K562 (cell line): ENCODE measurements around the gene SAMM50. TPM values are rescaled to one million over a fixed set of nuclear protein-coding genes. Genes with fewer than 3 reads are reported as not detected.

Experiments used
- ATAC-seq: fragments of 200-7000 bp; cut with Tn5 transposase; 3 replicates; pipeline ENCODE4 v1.9.1; 2020; ENCODE audit warnings: moderate library complexity
- BruUV-seq: library from RNA; stranded (reverse); fragments of 400-500 nt; replicated peaks from 2 replicates; lab custom pipeline; 2021; lab: Mats Ljungman, UMichigan
- CTCF ChIA-PET: fragments of 300-600 bp; formaldehyde crosslinking; extraction: SDS; loops from one replicate; lab custom pipeline; 2021; ENCODE audit warnings: low intra/inter-chr PET ratio; lab: Yijun Ruan, JAX
- POLR2A ChIA-PET: fragments of 300-600, 350-650 bp; sonication (Branson Sonifier 250); formaldehyde crosslinking; extraction: SDS; loops from one replicate; lab custom pipeline; 2021; ENCODE audit warnings: antibody characterized with exemption, inconsistent platforms; lab: Yijun Ruan, JAX
- DNase-seq, 4 experiments: peaks; one replicate each; pipeline versions ENCODE4 v3.0.0 to v3.0.0-alpha.2; 2011 to 2018; ENCODE audit warnings: low spot score in 3 of 4, mixed read lengths in 3 of 4; ENCODE audit errors: extremely low read depth in 1 of 4
- FAIRE-seq: peaks from 2 replicates; lab custom pipeline; 2011; peaks lifted over from hg19 to GRCh38; lab: Jason Lieb, UNC
- H2AFZ ChIP-seq: 2 replicates; pipeline ENCODE4 v1.6.0; 2011; ENCODE audit warnings: low read depth, low read length, control low read depth, inconsistent platforms
- H3K27ac ChIP-seq: fragments of 200-600 bp; 3 replicates; pipeline ENCODE4 v1.8.0; 2011; ENCODE audit warnings: low read depth, mild to moderate bottlenecking, control low read depth, inconsistent platforms, low read length, moderate library complexity, mixed read lengths; ENCODE audit errors: extremely low read depth
- H3K27me3 ChIP-seq, 2 experiments: fragments of 300-600 bp in 1 of 2; 2 replicates in 1 of 2; 3 replicates in 1 of 2; pipeline versions ENCODE4 v1.6.0 to v1.8.0; 2011; ENCODE audit warnings: inconsistent platforms in 2 of 2, low read length in 2 of 2, mild to moderate bottlenecking in 1 of 2, mixed read lengths in 1 of 2, moderate library complexity in 1 of 2; ENCODE audit not compliant: control insufficient read depth in 2 of 2, insufficient read depth in 2 of 2
- H3K36me3 ChIP-seq: fragments of 300-600 bp; 3 replicates; pipeline ENCODE4 v1.8.0; 2011; ENCODE audit warnings: mild to moderate bottlenecking, low read length, inconsistent platforms; ENCODE audit not compliant: control insufficient read depth, insufficient read depth
- H3K4me1 ChIP-seq, 2 experiments: fragments of 200-600 bp in 1 of 2; replicated peaks in 1 of 2; 2 replicates in 1 of 2; 3 replicates in 1 of 2; pipeline versions ENCODE4 v1.5.1 to v1.8.0; 2011; ENCODE audit warnings: inconsistent platforms in 2 of 2, low read length in 2 of 2, mild to moderate bottlenecking in 1 of 2, mixed read lengths in 1 of 2, moderate library complexity in 1 of 2; ENCODE audit not compliant: control insufficient read depth in 2 of 2, insufficient read depth in 2 of 2
- H3K4me2 ChIP-seq: 2 replicates; pipeline ENCODE4 v1.6.1; 2011; ENCODE audit warnings: low read length, control low read depth, inconsistent platforms, mixed read lengths; ENCODE audit not compliant: insufficient read depth
- H3K4me3 ChIP-seq: fragments of 200-600 bp; sonication (generic), shearing (Covaris generic); 2 replicates; pipeline ENCODE4 v1.5.1; 2016; ENCODE audit warnings: control low read depth, inconsistent platforms
- H3K79me2 ChIP-seq: fragments of 200-600 bp; 3 replicates; pipeline ENCODE4 v1.8.0; 2011; ENCODE audit warnings: low read length, inconsistent platforms; ENCODE audit not compliant: control insufficient read depth, insufficient read depth
- H3K9ac ChIP-seq, 2 experiments: 2 replicates each; pipeline versions ENCODE4 v1.6.0 to v1.6.1; 2011; ENCODE audit warnings: low read depth in 2 of 2, low read length in 2 of 2, control low read depth in 1 of 2, inconsistent platforms in 1 of 2, mild to moderate bottlenecking in 1 of 2, mixed read lengths in 1 of 2; ENCODE audit not compliant: insufficient read depth in 1 of 2
- H3K9me1 ChIP-seq: one replicate; pipeline ENCODE4 v1.6.0; 2011; ENCODE audit warnings: inconsistent platforms, mild to moderate bottlenecking, low read length, moderate library complexity; ENCODE audit not compliant: control insufficient read depth, insufficient read depth
- H3K9me3 ChIP-seq: replicated peaks from 2 replicates; pipeline ENCODE4 v1.5.1; 2011; ENCODE audit warnings: low read depth, low read length, inconsistent platforms; ENCODE audit not compliant: control insufficient read depth, insufficient read depth
- H4K20me1 ChIP-seq: replicated peaks from 2 replicates; pipeline ENCODE4 v1.6.1; 2011; ENCODE audit warnings: low read length, inconsistent platforms, mixed read lengths; ENCODE audit not compliant: control insufficient read depth, insufficient read depth
- ARID1B ChIP-seq: fragments of 450-650 bp; IDR thresholded peaks from 2 replicates; pipeline ENCODE4 v1.6.1; 2016; ENCODE audit warnings: antibody characterized with exemption, mild to moderate bottlenecking, inconsistent platforms
- BHLHE40 ChIP-seq: IDR thresholded peaks from 2 replicates; pipeline ENCODE4 v1.6.1; 2011; ENCODE audit warnings: low read length, improper control_type of control experiment
- ELF4 ChIP-seq: fragments of 450-650 bp; formaldehyde crosslinking; IDR thresholded peaks from 2 replicates; pipeline ENCODE4 v1.4.0; 2022; ENCODE audit warnings: missing genetic modification characterization
- FOXJ2 ChIP-seq: fragments of 200-800 bp; sonication (Bioruptor generic); IDR thresholded peaks from 2 replicates; pipeline ENCODE4 v1.6.1; 2016; ENCODE audit warnings: missing genetic modification characterization, missing compliant biosample characterization
- ID3 ChIP-seq, 2 experiments: fragments of 250-450 bp in 1 of 2; fragments of 450-650 bp in 1 of 2; sonication (Bioruptor Pico) in 1 of 2; IDR thresholded peaks; 2 replicates each; pipeline versions ENCODE4 v1.6.1 to v1.8.0; 2016 to 2021; ENCODE audit warnings: mild to moderate bottlenecking in 2 of 2, moderate library complexity in 2 of 2, missing compliant biosample characterization in 1 of 2, missing genetic modification characterization in 1 of 2
- LARP7 ChIP-seq: fragments of 450-650 bp; IDR thresholded peaks from 2 replicates; pipeline ENCODE4 v1.6.1; 2016
- MAFK ChIP-seq: IDR thresholded peaks from 2 replicates; pipeline ENCODE4 v1.6.1; 2011; ENCODE audit warnings: low read length, improper control_type of control experiment
- ZNF239 ChIP-seq: fragments of 250-450 bp; sonication (Bioruptor Pico); IDR thresholded peaks from 2 replicates; pipeline ENCODE4 v1.4.0; 2020; ENCODE audit warnings: mild to moderate bottlenecking
- ZNF764 ChIP-seq: fragments of 250-450 bp; sonication (Bioruptor Pico); IDR thresholded peaks from 2 replicates; pipeline ENCODE4 v1.4.0; 2020; ENCODE audit warnings: low read depth, mild to moderate bottlenecking, moderate library complexity
- WGBS: fragments of 100-300 bp; shearing (Covaris generic); methylation state at CpG from one replicate; pipeline ENCODE4 v1.1.6; 2016; ENCODE audit warnings: low coverage, mixed read lengths; ENCODE audit not compliant: insufficient coverage; ENCODE audit errors: missing lambda C conversion rate; 5-methylcytosine and 5-hydroxymethylcytosine counted together
- in situ Hi-C: fragments of 300-500 bp; cut with MboI; formaldehyde crosslinking; loops from 4 replicates; pipeline ENCODE4 v1.15.0; 2018; ENCODE audit warnings: inconsistent platforms, mixed read lengths
- intact Hi-C: fragments of 100-400 bp; cut with micrococcal nuclease; formaldehyde crosslinking; loops from 2 replicates; pipeline ENCODE4 v1.14.2; 2022
- polyA plus RNA-seq, 8 experiments: library from polyadenylated mRNA; depleted of rRNA in 4 of 8; stranded (reverse) in 5 of 8; unstranded in 3 of 8; fragments of >200 nt; fragmentation: Nextera tagmentation in 2 of 8; fragmentation: Illumina TruSeq in 1 of 8; extraction: Ambion mirVana in 2 of 8; extraction: Trizol in 1 of 8; gene quantifications; 2 replicates each; pipeline versions ENCODE4 v1.2.1 to v1.2.3, GENCODE V29; 2011 to 2014; ENCODE audit warnings: inconsistent platforms in 1 of 8, missing spikeins in 1 of 8
- total RNA-seq, 7 experiments: library from RNA; depleted of rRNA in 6 of 7; stranded (reverse); fragments of >200 nt in 6 of 7; fragmentation: Illumina TruSeq in 2 of 7; extraction: Trizol in 2 of 7; gene quantifications; 2 replicates each; pipeline versions ENCODE4 v1.2.1 to v1.2.3, GENCODE V29; 2011 to 2021; ENCODE audit warnings: low replicate concordance in 1 of 7
- TF ChIP-seq, protein P1 (sequence below): IDR thresholded peaks from 3 replicates; pipeline ENCODE4 v1.6.1; 2011; ENCODE audit warnings: borderline replicate concordance, mild to moderate bottlenecking, moderate library complexity; ENCODE audit not compliant: insufficient read length; ENCODE audit errors: extremely low read depth
- TF ChIP-seq, protein P2 (sequence below), 2 experiments: fragments of 450-650 bp; formaldehyde crosslinking in 1 of 2; IDR thresholded peaks; 2 replicates each; pipeline versions ENCODE4 v1.4.0 to v1.6.1; 2014 to 2020; ENCODE audit warnings: mild to moderate bottlenecking in 2 of 2, borderline replicate concordance in 1 of 2, low read depth in 1 of 2

The SAMM50 gene
- total and polyA plus RNA-seq, 9 of the 15 experiments (the other 6 are each of a cell fraction or from before 2014, with no cell fraction given): 14.6 to 49.3 (median 38.1) TPM

DNA sequence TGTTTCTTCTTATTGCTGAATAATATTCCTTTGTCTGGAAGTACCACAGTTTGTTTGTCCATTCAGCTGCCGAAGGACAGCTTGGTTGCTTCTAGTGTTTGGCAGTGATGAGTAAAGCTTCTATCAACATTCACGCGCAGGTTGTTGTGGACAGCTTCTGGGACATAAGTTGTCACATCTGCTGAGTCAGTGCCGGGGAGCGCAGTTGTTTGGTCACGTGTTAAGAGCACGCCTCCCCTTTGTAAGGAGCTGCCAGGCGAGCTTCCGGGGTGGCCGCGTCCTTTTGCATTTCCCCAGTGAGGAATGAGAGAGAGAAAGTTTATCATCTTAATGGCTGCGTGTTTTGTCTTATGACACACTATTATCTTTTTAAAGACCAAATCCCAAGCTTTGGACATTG is 30.3 kb downstream of the SAMM50 start:
- no peaks in the 10 kb centered on the region for H3K9me1 ChIP-seq
- H3K9me3 ChIP-seq: no peaks in the 10 kb centered on the region
- CTCF ChIA-PET: no interaction called here
- H3K36me3 ChIP-seq: peaks cover 75% of the 10 kb centered on the region
- H3K79me2 ChIP-seq: no peaks in the 10 kb centered on the region
- peak overlapping the region; percentile 86 for H3K27ac ChIP-seq
- DNase-seq: peak; percentile 74 to 91 (median 76)
- peak overlapping the region; percentile 61 for H3K4me2 ChIP-seq
- in situ Hi-C loops (no loop called here), intact Hi-C loops (no loop called here)
- POLR2A ChIA-PET: interaction anchor here (0.9 to 1.1 kb wide), 2 partner anchors 11 to 614 kb away, joined by 3 to 6 read pairs; no protein-coding TSS in a partner anchor
- WGBS: 1% methylated on average over 10 of the region's 12 CpGs
- H3K27me3 ChIP-seq: no peaks in the 10 kb centered on the region
- peak overlapping the region in 1 of 2 experiments; percentile 19; a peak in 1 of 4 replicates for H3K9ac ChIP-seq
- no peak overlapping the region for H3K4me3 ChIP-seq
- peak; percentile 99 for FAIRE-seq
- H3K4me1 ChIP-seq: peaks cover 0 to 7% of the 10 kb centered on the region in 2 experiments; a peak in 3 of 5 replicates
- H4K20me1 ChIP-seq: no peaks in the 10 kb centered on the region
- BruUV-seq: TSS peak; percentile 21
- peak; percentile 100 for ATAC-seq
- H2AFZ ChIP-seq: peak overlapping the region; percentile 72
- 0 out of 2 replicates have a peak, but pooled peaks have one; percentile 29 for TF ChIP-seq ARID1B
- TF ChIP-seq MAFK: peak; percentile 91
- no peak for TF ChIP-seq LARP7
- no peak for TF ChIP-seq ZNF239 (CRISPR knock-in tag)
- TF ChIP-seq ZNF764 (CRISPR knock-in tag): no peak
- TF ChIP-seq BHLHE40: peak; percentile 94
- peak; percentile 71 for TF ChIP-seq FOXJ2 (tag)
- TF ChIP-seq, protein P1, sequence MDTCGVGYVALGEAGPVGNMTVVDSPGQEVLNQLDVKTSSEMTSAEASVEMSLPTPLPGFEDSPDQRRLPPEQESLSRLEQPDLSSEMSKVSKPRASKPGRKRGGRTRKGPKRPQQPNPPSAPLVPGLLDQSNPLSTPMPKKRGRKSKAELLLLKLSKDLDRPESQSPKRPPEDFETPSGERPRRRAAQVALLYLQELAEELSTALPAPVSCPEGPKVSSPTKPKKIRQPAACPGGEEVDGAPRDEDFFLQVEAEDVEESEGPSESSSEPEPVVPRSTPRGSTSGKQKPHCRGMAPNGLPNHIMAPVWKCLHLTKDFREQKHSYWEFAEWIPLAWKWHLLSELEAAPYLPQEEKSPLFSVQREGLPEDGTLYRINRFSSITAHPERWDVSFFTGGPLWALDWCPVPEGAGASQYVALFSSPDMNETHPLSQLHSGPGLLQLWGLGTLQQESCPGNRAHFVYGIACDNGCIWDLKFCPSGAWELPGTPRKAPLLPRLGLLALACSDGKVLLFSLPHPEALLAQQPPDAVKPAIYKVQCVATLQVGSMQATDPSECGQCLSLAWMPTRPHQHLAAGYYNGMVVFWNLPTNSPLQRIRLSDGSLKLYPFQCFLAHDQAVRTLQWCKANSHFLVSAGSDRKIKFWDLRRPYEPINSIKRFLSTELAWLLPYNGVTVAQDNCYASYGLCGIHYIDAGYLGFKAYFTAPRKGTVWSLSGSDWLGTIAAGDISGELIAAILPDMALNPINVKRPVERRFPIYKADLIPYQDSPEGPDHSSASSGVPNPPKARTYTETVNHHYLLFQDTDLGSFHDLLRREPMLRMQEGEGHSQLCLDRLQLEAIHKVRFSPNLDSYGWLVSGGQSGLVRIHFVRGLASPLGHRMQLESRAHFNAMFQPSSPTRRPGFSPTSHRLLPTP: no peak
- TF ChIP-seq ELF4: no peak
- no peak for TF ChIP-seq ID3 (CRISPR knock-in tag; IDR thresholded peaks at IDR 0.05)
- no peak for TF ChIP-seq ID3 (tag; IDR thresholded peaks at IDR 0.05)
- TF ChIP-seq, protein P2, sequence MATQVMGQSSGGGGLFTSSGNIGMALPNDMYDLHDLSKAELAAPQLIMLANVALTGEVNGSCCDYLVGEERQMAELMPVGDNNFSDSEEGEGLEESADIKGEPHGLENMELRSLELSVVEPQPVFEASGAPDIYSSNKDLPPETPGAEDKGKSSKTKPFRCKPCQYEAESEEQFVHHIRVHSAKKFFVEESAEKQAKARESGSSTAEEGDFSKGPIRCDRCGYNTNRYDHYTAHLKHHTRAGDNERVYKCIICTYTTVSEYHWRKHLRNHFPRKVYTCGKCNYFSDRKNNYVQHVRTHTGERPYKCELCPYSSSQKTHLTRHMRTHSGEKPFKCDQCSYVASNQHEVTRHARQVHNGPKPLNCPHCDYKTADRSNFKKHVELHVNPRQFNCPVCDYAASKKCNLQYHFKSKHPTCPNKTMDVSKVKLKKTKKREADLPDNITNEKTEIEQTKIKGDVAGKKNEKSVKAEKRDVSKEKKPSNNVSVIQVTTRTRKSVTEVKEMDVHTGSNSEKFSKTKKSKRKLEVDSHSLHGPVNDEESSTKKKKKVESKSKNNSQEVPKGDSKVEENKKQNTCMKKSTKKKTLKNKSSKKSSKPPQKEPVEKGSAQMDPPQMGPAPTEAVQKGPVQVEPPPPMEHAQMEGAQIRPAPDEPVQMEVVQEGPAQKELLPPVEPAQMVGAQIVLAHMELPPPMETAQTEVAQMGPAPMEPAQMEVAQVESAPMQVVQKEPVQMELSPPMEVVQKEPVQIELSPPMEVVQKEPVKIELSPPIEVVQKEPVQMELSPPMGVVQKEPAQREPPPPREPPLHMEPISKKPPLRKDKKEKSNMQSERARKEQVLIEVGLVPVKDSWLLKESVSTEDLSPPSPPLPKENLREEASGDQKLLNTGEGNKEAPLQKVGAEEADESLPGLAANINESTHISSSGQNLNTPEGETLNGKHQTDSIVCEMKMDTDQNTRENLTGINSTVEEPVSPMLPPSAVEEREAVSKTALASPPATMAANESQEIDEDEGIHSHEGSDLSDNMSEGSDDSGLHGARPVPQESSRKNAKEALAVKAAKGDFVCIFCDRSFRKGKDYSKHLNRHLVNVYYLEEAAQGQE (IDR thresholded peaks at IDR 0.05; ENCODE audit: borderline replicate concordance): peak; percentile 71
- TF ChIP-seq, protein P2 (CRISPR knock-in tag; IDR thresholded peaks at IDR 0.05; ENCODE audit: low read depth): no peak
